Putamen (tissue), 1 donor: ENCODE data around the gene CNKSR3.

ENCODE experiments used
- DNase-seq: peaks from one replicate; pipeline ENCODE4 v3.0.0-alpha.2; 2016; ENCODE audit warnings: low spot score

Gene CNKSR3

DNA sequence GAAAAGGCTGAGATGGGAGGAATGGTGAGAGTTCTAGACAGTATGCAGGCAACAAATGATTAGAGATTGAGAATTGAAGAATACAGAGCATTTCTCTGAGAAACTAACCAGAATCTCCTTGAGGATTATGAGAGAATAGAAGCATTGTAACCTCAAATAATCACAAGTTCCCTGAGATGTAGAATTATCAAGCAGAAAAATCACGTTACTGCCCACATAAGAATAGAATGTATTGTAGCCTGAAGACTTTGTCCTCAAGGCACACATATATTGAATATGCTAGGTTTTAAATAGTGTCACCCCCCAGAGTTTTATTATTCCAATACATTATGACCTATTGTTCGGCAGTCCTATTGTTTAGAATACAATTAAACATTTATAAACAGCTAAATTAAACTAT is 57.2 kb downstream of the CNKSR3 start:
- DNase-seq: no peak

DNA sequence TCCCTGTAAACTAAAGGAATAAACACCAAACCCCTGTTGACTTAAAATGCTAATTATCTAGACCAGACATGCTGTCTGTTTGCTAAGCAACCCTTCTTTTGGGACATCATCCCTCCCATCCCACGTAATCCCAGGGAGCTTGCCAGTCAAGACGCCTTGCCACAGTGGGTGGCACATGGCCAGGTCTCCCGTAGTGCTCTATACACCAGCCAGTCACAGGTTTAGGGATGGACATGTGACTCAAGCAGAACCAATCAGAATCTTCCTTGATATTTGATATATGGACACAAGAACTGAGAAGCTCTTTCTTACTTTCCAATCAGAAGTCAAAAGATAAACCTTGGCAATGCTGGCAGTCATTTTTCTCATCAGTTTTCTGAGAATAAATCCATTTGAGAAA is 60.0 kb downstream of the CNKSR3 start:
- no peak for DNase-seq

DNA sequence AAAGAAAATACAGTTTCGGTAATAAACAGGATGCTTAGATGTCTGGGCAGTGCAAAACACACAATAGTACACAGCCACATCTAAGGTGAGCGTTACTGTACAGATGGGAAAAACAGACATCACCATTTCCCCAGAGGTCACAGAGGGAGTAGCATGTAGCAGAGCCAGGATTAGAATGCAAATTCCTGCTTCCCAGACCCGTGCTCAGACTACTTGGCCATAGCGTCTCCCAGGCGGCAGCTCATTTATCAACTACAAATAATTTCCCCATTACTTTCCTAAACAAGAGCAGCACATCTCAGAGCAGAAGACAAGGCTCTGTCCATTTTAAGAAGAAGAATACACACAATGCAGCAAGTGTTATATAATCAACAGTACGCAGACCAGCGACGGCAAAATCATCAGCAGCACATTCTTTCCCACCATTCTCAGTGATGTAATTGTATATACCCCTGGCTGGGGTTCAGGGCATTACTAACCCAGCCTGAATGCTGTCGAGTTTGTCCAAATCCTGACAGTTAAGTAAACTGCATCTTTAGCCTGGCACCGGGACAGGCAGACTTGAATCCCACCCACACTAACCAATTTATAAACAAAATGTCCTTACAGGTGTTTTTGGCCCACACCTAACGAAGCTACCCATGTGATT is 61.9 kb downstream of the CNKSR3 start:
- DNase-seq: no peak

DNA sequence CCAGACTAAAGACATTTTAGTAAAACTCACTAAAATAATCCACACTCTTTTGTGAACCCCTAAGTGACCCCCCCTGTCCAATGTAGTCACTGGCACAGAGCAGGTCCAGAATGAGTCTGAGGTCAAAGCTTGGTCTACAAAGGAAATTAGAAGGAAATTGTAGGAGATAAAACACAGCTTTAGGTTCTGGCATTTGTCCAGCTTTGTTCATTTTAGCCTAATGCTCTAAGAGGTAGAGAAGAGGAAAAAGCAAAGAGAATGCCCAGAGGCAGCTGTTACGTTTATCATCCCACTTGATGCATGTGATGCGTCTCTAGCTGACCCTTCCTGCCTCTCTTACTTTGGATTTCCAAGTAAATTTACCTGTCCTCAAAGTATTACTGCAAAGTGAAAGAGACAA is 62.5 kb downstream of the CNKSR3 start:
- no peak for DNase-seq

DNA sequence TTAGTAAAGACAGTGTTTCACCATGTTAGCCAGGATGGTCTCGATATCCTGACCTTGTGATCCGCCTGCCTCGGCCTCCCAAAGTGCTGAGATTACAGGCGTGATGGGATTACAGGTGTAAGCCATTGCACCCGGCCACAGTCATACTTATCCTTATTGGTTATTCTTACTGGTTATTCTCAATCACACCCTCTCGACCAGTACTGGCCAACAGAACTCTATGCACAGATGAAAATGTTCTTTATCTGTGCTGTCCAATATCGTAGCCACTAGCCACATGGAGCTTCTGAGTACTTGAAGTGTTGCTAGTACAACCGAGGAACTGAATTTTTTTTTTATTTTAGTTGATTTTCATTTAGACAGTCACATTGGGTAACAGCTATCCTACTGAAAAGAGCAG is 63.5 kb downstream of the CNKSR3 start:
- no peak for DNase-seq

DNA sequence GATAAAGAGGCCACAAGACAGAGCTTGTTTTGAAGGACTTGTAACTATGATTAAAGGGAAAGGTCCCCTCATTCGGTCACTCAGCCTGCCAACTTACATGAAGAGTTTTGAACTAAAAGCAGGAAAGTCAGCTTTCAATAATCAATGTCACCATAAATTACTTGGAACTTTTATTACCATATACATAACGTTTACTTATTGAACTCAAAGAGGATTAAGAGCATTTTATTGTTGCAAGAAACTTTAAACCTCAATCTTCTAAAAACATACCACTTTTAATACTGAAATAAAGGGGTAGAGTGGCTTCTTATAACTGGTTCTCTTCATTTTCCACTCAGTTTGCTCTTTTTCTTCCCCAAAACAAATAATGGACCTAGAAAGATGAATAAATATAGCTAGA is 65.1 kb downstream of the CNKSR3 start:
- no peak for DNase-seq

DNA sequence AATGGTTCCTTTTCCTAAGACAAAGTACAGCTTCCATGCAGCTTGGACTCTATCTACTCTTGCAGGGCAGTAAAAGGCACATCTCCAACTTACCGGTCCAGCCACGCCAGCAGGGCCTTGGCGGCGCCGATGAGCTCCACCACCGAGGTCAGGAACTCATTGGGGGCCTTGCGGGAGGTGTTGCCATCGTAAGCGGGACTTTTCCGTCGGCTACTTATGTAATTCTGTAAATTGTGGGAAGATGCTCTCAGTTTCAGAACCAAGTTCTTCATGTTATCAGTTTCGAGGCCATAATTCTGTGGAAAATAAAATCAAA is 68.5 kb downstream of the CNKSR3 start:
- DNase-seq: no peak

DNA sequence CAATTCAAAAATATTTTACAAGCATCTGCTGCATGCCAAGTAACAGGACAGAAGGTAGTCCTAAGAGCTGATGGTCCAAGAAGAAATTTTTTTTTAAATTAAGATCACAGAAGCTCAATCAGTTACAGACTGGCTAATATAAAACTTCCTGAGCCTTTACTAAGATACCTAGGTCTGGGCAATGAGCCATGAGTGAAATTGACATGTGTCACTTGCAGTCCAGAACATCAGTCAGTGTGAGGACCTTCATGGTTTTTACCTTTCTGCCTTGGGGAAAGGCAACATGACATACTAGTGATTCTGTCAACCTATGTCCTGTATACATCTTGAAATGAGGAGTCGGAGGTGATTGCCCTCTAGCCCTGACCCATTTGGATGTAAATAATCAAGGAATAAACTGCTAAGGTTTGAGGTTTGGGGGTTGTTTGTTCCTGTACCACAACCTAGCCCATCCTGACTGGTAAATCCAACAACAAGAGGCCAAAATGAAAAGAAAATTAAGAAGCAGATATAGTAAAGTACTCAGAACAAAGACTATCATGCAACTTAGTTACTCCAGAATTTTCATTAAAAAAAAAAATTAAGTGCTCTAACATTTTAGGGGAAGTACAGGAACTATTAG is 70.0 kb downstream of the CNKSR3 start:
- no peak for DNase-seq

DNA sequence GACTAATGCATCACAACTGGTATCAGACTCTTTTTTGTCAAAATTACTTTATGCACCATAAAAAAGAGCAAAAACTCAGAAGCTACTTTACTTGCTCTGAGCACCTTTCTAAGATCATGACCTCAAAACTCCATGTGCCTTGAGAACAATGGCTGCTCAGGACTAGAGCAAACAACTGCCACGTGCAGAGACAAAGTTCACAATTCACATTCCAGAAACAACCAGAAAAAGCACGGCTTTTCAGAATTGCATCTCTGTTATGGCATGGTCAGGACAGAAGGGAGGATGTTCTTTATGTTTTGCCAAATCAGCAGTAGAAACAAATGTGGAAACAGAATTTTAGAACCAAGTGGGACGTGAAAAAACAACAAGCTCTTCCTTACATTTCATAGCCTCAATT is 70.5 kb downstream of the CNKSR3 start:
- no peak for DNase-seq

DNA sequence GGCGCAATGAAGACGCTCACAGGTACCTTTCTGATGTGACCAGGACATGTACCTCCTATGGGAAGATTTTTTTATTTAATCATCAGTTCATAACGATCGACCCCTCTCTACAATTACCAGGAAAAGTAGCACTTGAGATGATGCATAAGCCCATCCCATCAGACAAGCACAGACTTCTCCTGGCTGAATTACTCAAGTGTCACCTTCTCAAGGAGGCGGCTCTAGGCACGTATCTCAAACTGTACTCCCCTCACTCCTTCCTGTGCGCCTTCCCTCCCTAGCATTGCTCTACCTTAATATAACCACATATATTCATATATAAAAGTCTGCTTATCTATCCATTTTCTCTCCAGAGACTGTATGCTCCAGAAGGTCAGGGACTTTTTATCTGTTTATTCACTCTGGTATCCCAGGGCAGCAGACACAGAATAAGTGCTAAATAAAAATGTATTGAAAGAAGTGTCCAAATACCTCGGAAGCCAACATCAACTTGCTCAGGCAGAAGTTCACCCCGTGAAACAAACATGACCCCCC is 71.5 kb downstream of the CNKSR3 start:
- no peak for DNase-seq

DNA sequence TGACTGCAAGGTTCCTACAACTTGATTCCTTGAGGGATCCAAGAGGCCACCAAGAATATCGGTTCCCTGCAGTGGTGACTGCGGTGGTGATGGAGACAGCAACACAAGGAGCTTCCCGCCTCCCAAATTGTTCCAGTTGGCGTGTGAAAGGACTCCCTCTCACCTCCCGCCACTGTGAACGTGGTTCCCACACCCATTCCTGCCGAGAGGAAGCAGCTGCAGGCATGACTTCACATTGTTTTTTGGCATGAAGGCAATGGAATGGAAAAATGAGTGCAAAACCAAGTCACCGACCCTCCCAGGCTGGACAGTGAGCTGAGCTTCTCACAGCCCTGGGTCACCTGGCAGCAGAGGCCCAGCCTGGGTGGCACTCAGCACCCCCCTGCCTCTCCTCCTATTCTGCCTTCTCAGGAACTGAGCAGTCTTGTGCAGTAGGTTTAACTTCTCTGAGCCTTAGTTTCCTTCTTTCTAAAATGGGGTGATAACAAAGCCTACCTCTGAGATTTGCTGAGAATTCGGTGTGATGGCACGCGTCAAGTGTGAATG is 75.0 kb downstream of the CNKSR3 start:
- DNase-seq: no peak

DNA sequence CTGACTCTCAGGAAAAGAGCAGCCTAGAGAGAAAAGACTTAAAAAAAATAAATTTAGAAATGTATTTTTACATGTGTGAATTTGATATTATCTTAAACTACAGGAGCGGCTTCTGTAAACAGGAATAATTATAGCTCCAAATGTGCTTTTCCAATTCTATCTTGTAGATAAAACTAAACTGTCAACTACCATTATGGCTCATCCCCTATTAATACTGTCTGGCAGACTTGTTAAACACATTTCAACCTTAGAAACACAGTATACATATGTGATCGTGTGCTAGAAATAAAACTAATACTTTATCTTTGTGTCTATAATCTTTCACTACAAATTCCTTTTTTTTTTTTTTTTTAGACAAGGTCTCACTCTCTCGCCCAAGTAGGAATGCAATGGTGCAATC is 75.8 kb downstream of the CNKSR3 start:
- DNase-seq: no peak

DNA sequence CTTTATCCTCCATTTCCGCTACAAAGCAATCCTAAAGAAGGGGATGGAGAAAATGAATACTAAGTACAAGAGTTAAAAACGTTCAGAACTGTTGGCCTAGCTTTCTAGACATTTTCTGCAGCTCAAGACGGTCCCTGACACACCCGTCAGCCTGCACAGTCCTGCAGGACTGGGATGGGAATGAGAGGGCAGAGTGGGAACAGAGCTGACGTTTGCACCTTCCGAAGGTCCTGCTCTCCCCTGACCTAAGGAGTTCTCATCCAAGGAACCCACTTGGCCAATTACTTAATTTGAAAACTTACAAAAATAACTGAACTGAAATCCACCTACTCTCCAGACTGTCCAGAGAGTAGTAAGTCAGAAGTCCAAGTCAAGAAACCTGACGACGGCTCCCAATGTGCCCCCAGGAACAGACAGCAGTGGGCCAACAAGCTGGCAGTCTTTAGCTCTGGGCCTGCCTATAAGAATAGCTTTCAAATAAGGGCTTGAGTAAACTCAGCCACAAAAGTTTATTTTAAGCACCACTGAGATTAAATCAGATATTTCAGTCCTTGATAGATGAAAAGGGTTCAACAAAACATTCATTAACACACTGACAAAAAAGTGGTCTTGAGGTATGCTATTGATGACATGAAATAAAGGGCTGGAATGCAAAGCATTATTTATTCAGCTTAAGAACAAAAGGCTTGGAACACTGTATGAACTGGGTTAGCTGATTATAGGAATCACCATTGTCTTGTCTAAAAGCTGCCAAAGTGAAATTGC is 76.8 kb downstream of the CNKSR3 start:
- DNase-seq: no peak

DNA sequence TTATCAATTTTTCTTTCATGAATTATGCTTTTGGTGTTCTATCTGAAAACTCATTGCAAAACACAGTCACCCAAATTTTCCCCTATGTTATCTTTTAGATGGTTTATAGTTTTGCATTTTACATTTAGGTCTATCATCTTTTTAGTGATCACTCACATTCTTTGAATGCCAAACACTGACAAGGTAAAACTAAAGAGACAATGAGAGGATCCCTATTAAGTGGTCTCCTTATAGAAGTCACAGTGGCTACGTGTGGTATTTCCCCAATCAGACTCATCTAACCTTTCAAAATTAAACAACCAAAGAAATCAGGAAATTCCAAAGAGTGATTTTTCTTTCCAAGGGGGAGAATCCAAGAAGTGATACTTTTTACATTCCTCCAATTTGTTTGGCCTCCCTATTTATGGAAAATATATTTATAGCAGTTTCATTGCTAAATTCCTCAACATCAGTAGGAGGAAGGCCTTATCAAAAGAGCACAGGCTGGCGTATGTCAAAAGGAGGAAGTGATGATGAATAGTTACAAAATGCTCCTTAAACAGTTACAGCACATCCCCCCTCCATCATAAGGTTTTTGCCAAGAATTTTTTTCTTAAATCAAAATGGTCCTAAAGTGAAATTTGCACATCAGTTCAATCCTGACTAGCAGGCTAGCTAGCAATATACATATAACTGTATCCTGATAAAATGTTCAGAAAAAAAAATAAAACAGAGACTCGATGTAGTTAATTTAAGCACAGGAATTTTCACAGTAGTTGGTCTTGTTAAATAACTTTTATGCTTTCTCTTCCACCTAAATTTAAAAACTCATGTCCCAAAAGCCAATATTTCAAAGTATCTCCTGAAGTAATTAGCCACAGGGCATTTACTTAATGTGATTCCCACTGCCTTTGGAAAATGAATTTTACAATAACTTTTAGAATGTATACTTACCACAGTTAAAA is 77.7 kb downstream of the CNKSR3 start:
- DNase-seq: no peak

DNA sequence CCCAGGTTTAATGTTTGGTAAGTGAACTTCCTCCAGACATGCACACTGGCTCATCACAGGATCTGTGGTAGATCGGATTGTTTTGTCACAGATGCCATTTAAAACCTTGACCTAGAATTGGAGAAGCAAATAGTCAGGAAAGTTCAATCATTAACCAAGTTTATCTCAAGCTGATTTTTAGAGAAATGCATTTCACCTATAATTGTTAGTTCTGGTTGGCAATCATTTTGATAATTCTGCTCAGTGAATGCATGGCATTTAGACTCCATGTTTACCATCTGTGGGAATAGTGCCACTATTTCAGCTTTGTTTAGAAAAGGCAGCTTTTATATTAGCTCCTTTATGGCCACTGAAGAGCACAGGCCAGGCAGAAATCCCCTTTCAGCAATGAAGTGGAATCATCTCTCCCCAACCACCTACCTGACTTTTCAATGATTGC is 80.0 kb downstream of the CNKSR3 start:
- DNase-seq: no peak

DNA sequence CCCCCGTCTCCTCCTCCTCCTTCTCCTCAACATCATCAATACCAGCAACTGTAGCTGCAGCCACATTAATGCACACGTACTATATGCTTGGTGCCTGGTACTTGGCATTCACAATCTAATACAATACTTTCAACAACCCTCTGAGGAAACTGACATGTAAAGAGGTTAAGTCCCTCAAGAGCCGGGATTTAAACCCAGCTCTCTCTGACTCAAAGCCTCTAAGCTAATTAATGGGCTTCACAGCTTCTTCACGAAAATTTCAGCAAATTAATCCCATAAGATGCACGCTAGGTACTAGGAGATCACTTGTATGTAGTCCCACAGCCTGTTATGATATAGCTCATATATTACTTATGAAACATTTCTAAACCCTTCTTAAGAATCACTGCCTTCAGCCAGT is 80.8 kb downstream of the CNKSR3 start:
- no peak for DNase-seq

DNA sequence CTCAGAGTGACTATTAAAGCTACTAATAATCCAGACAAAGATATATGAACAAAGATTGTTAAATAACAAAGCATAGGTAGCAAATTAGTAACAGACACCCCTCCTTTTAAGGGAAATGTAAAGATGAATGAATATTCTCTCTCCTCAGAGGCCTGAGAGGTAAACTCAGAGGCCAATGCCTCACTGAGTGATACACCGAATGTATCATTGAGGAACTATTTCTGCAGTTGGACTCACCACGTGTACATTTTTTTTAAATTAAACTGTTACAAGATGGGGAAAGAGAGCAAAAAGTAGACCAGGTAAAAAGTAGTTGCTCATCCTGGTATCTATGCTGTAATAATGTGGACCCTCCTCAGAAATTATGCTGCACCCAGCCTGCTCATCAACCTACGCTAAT is 81.6 kb downstream of the CNKSR3 start:
- no peak for DNase-seq

DNA sequence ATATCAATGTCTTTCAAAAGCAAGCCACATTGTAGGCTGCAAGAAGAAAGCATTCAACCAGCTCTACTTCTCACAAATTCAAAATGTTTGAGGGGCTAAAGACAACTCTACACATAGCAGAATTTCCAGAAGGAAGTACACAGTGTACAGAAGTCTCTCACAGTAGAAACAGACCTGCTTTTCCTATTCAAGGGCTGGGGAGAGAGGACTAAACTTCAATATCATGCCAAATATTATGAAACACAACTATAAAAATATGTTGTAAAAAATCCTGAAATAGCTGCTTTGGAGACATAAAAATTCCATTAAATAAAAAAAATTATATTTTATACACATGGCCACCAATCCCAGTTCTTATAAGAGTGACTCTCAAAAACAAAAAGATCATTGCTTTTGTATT is 83.0 kb downstream of the CNKSR3 start:
- DNase-seq: no peak

DNA sequence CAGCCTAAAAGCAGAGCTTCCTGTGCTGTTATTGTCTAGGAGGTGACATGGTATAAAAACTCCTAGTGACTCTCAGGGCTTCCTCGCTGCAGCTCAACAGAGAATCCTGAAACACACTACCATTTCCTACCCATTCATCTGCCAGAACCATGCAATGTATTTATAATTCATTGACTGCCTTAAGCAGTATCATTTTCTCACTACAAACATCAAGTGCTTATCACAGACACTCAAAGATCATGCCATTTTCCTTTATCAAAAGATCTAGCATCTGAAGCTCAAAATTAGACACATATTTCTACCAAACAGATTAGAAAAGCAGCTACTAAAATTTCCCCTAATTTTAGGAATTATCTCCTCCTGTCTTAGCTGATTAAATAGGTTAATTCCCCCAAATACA is 83.5 kb downstream of the CNKSR3 start:
- DNase-seq: no peak

DNA sequence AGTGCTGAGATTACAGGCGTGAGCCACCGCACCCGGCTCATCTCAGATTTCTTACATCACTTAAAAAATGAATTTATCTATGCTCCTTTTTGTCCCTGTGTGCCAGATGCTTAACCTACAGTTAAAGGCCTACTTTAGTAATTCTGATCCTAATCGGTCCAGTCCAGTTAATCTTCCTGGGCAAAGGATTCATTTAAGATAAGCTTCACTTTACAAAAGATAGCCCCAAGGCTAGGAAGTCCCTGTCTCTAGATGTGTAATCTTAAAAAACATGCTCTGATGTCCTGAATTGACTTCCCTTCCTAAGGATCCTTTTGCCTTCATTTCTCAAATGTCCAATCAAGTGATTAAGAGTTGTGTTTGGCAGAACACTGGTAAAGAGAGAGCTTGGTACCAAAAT is 85.5 kb downstream of the CNKSR3 start:
- no peak for DNase-seq

DNA sequence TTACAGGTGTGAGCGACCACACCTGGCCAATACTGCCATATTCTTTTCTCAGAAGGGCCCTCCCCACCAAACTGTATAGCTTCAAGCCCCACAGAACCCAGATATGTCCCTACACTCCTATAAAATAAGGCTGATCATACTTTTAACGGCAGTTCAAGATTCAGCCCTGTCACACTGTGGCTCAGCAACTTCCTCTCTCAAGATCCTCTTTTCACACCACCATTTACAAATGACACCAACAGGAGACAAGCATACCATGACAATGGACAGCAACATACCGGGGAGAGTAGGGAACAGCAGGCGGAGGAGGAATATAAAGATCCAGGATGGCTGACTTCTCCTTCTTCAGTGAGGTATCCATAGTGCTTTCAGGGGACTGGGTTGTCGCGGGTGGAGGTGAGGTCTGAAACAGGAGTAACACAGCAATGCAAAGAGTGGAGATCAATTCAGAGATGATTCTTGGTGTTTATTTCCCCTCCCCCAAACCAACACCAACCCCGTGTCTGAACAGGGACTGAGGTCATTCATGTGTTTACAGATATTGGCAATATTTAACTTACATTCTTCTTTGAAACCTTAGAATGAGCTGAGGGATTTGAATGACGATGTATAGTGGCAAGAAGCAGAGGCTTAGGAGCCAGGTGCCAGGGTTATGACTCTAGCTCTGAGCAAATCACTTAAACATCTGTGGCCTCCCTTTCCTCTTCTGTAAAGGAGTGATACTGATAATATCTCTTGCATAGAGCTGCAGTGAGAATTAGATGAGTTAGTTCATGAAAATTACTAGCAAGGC is 96.3 kb downstream of the CNKSR3 start:
- DNase-seq: no peak
